NCI-H226 (cell line): ENCODE measurements around the gene OR3A1.
"Not testable (repeated sequence)": the region's sequence is repeated elsewhere in the genome, so short reads cannot be mapped to it uniquely, and the experiment has no call there.

ENCODE experiments used
- DNase-seq: peaks from one replicate; pipeline ENCODE4 v3.0.0-alpha.2; 2015

OR3A1 gene

GRCh38 chr17:3298260-3298659, at the start of gene OR3A1:
Gene OR3A1, minus strand, starts transcription at chr17:3298360. Its CDS starts 5,778 bp downstream, at chr17:3292582.
- DNase-seq, result no peak

- DNase-seq, result not testable (repeated sequence)
These were observed 44.6 kb upstream of the OR3A1 start for GRCh38 chr17:3342782-3343181.

GRCh38 chr17:3335876-3336275, 37.7 kb upstream of the OR3A1 start:
- no peak for DNase-seq

- no peak for DNase-seq
These were observed 20.2 kb upstream of the OR3A1 start for GRCh38 chr17:3318336-3318735.

GRCh38 chr17:3316836-3317235, 18.7 kb upstream of the OR3A1 start:
- DNase-seq, result no peak

GRCh38 chr17:3308603-3309002, 10.4 kb upstream of the OR3A1 start:
- DNase-seq, result no peak

GRCh38 chr17:3295632-3296031, 2.5 kb downstream of the OR3A1 start:
- no peak for DNase-seq

GRCh38 chr17:3293548-3293947, 4.6 kb downstream of the OR3A1 start:
- DNase-seq, result not testable (repeated sequence)

- no peak for DNase-seq
These were observed 15.3 kb downstream of the OR3A1 start for GRCh38 chr17:3282901-3283300.

GRCh38 chr17:3276126-3276525, 22.0 kb downstream of the OR3A1 start:
- no peak for DNase-seq

GRCh38 chr17:3271072-3271848, 26.9 kb downstream of the OR3A1 start:
- no peak for DNase-seq

GRCh38 chr17:3260600-3260999, 37.6 kb downstream of the OR3A1 start:
- no peak for DNase-seq

- no peak for DNase-seq
These were observed 38.0 kb downstream of the OR3A1 start for GRCh38 chr17:3260163-3260562.

- no peak for DNase-seq
These were observed 41.6 kb downstream of the OR3A1 start for GRCh38 chr17:3256575-3256974.

GRCh38 chr17:3249013-3249412, 49.1 kb downstream of the OR3A1 start:
- DNase-seq, result not testable (repeated sequence)

- DNase-seq, result not testable (repeated sequence)
These were observed 53.3 kb downstream of the OR3A1 start for GRCh38 chr17:3244841-3245240.

GRCh38 chr17:3241044-3241443, 57.1 kb downstream of the OR3A1 start:
- DNase-seq, result not testable (repeated sequence)
